GM21528 (cell line): ENCODE results near the gene COPZ2.
"Not testable (repeated sequence)": the region's sequence is repeated elsewhere in the genome, so short reads cannot be mapped to it uniquely, and the experiment has no call there.

ENCODE experiments used
- ATAC-seq: cut with Tn5 transposase; IDR thresholded peaks from one replicate; pipeline ENCODE4 v1.9.1; 2021; ENCODE audit warnings: mild to moderate bottlenecking, moderate library complexity; ENCODE audit not compliant: unreplicated experiment, low FRiP score

COPZ2 gene

GRCh38 chr17:48012151-48012520 lies 25.5 kb downstream of the COPZ2 start:
- no peak for ATAC-seq

DNA sequence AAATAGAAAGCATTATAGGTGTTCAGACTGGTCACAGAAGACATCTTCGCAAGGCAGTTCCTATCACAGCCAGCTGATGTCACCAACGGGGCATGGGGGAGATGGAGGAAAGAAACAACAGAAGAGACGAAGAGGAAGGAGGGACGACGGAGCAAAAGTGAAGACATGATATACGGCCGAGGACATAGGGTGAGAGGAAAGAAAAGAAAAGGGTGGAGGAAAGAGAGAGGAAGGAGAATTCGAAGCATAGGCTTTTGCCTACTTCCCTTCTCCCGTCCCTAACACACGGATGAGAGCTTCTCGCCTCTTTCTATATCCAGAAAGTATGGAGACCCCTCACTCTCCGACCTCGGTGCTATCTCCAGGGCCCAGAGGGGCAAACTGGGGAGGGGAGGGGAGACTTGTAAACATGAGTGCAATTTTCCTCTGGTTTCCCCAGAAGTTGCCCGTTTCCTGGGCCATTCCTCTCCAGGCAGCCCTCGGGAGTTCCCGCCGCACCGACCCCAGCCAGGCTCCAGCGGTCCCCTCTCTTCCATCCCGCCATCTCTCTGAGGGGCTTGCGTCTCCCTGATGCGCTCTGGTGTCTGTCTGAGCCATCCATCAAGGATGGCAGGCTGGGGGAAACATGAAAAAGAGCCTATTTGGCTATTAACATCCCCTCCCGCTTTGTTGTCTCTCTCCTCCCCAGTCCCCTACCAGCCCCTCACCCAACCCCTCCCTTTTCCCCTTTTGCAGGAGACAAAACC lies 26.0 kb downstream of the COPZ2 start:
- ATAC-seq = no peak

DNA sequence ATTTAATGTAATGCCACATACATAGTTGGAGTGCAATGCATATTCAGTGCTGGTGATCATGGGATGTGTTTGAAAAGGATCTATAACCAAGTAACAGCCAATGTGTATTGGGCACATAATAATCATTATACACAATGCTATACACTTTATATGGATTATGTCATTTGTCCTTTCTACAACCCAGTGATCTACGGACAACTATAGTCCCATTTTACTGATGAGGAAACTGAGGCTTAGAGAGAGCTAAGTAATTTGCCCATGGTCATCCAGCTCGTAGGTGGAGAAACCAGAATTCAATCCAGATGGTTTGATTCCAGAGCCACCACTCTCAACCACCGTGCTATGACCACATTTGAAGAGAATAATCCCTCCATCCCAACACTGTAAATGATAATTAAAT lies 27.4 kb downstream of the COPZ2 start:
- ATAC-seq = no peak

- no peak for ATAC-seq
Observed at GRCh38 chr17:48006936-48007709, 30.5 kb downstream of the COPZ2 start.

DNA sequence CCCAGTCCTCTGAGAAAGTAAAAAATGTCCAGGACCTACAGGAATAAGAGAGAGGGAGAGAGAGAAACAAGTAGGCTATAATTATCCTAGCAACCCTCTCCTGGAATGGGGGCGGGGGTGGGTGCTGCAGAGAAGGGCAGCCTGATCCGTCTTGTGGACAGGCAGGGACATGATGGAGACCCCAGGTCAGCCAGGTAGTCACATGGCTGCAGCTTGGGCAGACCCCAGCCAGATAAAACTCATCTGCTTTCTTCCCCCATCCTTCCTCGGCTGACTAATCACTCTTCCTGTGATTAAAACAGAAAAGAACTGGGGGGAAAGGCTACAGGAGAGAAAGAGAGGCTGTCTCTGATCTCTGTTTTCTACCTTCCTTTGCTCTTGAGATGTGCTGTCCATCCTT lies 32.6 kb downstream of the COPZ2 start:
- ATAC-seq = no peak

- no peak for ATAC-seq
Observed at GRCh38 chr17:48003417-48004151, 34.0 kb downstream of the COPZ2 start.

GRCh38 chr17:48002916-48003416 lies 34.6 kb downstream of the COPZ2 start:
- no peak for ATAC-seq

- ATAC-seq = no peak
Observed at GRCh38 chr17:48002266-48002915, 35.2 kb downstream of the COPZ2 start.

DNA sequence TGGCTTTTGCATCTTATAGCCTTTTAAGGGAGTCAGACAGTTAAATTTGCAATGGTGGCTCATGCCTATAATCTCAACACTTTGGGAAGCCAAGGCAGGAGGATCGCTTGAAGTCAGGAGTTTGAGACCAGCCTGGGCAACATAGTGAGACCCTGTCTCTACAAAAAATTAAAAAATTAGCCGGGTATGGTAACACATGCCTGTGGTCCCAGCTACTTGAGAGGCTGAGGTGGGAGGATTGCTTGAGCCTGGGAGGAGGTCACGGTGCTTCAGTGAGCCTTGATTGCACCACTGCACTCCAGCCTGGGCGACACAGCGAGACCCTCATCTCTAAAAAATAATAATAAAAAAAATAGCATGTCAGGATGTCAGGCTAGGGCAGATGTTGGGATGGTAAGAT lies 35.9 kb downstream of the COPZ2 start:
- ATAC-seq = not testable (repeated sequence)

DNA sequence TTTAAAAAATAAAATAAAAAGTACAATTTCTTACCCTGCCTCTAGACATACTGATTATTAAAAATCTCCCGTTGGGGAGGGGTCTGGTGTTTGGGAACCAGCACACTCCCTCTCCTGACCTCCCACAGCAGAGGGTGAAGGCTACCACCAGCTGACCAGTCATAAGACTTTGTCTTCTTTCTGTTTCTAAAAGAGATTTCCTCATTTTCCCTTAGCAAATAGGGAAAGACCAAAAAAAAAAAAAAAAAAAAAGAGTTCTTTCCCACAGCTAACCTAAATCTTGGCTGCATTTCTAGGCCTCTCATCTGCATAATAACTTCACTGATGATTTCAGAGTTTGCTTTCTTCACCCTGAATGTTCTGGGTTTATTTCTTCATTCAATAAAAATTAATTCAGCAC lies 36.4 kb downstream of the COPZ2 start:
- no peak for ATAC-seq

GRCh38 chr17:47999582-47999981 lies 38.0 kb downstream of the COPZ2 start:
- ATAC-seq = no peak

GRCh38 chr17:47998044-47998443 lies 39.6 kb downstream of the COPZ2 start:
- ATAC-seq = no peak

DNA sequence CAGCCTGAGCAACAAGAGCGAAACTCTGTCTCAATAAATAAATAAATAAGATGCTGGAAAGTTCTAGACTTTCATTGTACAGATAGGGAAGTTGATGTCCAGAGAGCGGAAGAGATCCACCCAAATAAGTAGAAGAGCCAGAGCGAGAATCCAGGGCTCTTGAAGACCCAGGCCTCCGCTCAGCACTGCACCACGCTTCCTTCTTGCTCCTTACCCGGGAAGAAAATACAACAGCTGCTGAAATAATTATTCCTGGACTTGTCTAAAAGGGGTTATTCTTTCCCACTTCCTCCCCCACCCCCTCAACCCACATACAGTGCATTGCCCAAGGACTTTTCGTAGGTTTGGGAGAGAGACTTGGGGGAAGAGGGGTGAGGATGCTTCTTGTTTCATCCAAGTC lies 40.0 kb downstream of the COPZ2 start:
- ATAC-seq = no peak

GRCh38 chr17:47996201-47996600 lies 41.4 kb downstream of the COPZ2 start:
- ATAC-seq = no peak

DNA sequence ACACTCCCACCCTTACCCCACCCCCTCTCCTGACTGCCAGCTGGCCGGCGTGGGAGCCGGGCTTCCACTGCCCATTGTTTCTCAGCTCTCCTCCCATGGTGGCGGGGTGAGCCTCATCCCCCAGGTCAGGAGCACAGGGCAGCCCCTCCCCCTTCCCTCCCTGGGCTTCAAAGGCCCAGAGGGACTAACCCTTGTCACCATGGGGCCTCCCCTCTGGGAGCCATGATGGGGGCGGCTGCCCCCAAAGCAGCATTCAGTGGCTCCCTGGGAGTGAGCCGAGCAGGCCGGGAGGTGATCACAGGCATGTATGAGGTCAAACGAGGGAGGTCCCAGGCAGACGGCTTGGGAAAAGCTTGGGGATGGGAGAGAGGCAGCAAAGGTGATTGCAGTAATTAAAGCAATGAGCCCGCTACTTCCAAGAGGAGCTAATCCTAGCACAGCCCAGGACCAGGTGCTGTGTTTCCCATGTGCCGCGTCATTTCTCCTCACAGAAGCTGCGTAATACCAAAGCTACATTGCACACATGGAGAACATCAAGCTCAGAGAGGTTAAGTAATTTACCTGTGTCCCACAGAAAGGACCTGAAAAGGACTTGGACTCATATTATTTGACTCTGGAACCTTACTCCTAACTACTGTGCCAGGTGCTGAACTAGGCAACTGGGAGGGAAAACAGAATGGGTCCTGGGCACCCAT lies 42.2 kb downstream of the COPZ2 start:
- ATAC-seq = no peak

GRCh38 chr17:47994724-47995123 lies 42.9 kb downstream of the COPZ2 start:
- no peak for ATAC-seq

DNA sequence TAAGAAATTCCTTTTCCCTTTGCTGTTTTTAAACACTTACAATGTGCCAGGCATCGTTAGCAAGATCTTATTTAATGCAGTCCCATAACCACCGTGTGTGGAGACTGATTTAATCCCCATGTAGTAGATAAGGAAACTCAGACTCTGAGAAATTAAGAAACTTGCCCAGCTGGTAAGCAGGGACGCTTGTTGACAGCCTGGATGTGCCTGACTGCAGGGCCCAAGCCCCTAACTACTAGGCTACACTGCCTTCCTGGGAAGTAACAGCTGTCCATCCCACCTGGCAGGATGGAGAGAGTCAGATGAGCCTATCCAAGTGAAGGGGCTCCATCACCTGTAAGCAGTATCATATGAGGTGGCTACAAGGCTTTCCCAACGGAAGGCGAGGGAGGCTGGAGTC lies 43.6 kb downstream of the COPZ2 start:
- no peak for ATAC-seq

DNA sequence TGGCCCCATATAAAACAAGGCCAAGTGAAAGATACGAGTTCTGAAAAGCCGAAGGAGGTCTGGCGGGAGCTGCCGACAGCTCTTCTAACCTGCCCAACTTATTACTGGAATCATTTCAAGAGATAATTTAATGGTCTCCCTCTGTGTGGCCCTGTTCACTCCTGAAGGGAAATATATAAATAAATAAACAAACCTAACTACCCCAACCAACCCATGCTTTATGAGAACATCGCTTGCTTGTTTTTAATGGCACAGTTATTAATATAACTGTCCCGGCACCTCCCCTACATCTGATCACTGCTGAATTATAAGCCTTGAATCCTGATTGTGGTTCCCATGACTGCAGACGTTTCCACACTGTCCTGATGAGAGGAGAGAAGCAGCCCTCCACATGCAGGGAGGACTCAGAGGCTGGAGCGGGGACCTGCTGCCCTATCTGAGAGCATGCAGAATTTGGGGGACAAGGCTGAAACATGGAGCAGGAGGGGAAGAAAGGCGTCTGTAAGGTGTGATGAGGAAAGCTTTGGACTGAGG lies 44.5 kb downstream of the COPZ2 start:
- no peak for ATAC-seq

GRCh38 chr17:47992216-47992615 lies 45.4 kb downstream of the COPZ2 start:
- no peak for ATAC-seq
